Measurements from ENCODE around the gene CELSR3.

DNA sequence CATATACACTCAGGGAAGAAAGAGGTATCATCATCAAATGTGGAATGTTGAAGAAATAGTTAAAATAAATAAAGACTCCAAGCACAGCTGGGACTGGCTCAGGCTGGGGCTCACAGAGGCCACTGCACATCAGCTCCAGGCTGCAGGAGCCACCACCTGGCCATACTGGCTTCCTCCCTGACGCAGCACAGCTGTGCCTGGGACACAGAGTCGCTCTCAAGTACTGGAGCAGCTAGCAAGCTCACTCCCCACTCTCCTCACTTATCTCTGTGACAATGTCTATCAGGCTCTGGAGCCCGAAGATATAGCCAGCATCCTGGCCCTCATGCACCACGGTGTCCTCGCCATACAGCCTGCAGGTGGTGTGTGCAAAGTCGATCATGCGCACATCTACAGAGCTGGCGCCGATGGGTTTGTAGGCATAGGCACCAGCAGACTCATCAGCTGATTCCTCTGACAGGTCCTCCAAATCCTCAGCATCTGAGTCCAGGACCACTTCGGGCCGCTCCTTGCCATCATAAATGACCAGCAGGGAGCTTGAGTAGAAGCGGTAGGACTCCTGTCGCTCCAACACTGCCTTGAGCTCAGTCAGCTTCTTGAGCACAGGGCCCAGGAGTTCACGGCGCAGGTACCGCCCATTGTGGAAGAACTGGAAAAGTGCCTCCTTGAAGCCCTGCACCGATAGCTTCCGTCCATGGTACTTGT lies 25.5 kb upstream of the CELSR3 start:
- TF ChIP-seq, protein P1, sequence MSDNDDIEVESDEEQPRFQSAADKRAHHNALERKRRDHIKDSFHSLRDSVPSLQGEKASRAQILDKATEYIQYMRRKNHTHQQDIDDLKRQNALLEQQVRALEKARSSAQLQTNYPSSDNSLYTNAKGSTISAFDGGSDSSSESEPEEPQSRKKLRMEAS (IDR thresholded peaks at IDR 0.05) = no peak
- TF ChIP-seq FOXM1 (IDR thresholded peaks at IDR 0.05; ENCODE audit: borderline replicate concordance, low read depth) (no peak), EP300 (IDR thresholded peaks at IDR 0.05; ENCODE audit: borderline replicate concordance) (no peak), CREB1 (IDR thresholded peaks at IDR 0.05; ENCODE audit: low read depth) (no peak), EGR1 (IDR thresholded peaks at IDR 0.05) (no peak), NFIC (IDR thresholded peaks at IDR 0.05) (no peak), CEBPB (IDR thresholded peaks at IDR 0.05) (no peak), RAD21 (IDR thresholded peaks at IDR 0.05; ENCODE audit: low read depth) (no peak), TCF12 (IDR thresholded peaks at IDR 0.05; ENCODE audit: low read depth) (no peak), TEAD4 (IDR thresholded peaks at IDR 0.05) (no peak)
- TF ChIP-seq, protein P2, sequence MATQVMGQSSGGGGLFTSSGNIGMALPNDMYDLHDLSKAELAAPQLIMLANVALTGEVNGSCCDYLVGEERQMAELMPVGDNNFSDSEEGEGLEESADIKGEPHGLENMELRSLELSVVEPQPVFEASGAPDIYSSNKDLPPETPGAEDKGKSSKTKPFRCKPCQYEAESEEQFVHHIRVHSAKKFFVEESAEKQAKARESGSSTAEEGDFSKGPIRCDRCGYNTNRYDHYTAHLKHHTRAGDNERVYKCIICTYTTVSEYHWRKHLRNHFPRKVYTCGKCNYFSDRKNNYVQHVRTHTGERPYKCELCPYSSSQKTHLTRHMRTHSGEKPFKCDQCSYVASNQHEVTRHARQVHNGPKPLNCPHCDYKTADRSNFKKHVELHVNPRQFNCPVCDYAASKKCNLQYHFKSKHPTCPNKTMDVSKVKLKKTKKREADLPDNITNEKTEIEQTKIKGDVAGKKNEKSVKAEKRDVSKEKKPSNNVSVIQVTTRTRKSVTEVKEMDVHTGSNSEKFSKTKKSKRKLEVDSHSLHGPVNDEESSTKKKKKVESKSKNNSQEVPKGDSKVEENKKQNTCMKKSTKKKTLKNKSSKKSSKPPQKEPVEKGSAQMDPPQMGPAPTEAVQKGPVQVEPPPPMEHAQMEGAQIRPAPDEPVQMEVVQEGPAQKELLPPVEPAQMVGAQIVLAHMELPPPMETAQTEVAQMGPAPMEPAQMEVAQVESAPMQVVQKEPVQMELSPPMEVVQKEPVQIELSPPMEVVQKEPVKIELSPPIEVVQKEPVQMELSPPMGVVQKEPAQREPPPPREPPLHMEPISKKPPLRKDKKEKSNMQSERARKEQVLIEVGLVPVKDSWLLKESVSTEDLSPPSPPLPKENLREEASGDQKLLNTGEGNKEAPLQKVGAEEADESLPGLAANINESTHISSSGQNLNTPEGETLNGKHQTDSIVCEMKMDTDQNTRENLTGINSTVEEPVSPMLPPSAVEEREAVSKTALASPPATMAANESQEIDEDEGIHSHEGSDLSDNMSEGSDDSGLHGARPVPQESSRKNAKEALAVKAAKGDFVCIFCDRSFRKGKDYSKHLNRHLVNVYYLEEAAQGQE (IDR thresholded peaks at IDR 0.05; ENCODE audit: low read depth) = no peak
